HepG2 (cell line): ENCODE data around the gene MRPL58. TPM values are rescaled to one million over a fixed set of nuclear protein-coding genes. Genes with fewer than 3 reads are reported as not detected.

Source experiments
- NFE2L2 ChIP-seq: fragments of 150-350 bp; IDR thresholded peaks from 2 replicates; pipeline ENCODE4 v1.6.1; 2014; ENCODE audit warnings: low read length
- SP1 ChIP-seq, 2 experiments: fragments of 450-650 bp in 1 of 2; sonication (generic) in 1 of 2; formaldehyde crosslinking in 1 of 2; IDR thresholded peaks; 2 replicates each; pipeline versions ENCODE4 v1.4.0 to v1.6.1; 2016 to 2020; ENCODE audit warnings: missing genetic modification reagents in 1 of 2
- TCF12 ChIP-seq, 2 experiments: fragments of 450-650 bp in 1 of 2; sonication (generic) in 1 of 2; formaldehyde crosslinking in 1 of 2; IDR thresholded peaks; 2 replicates each; pipeline versions ENCODE4 v1.6.1 to v1.8.0; 2017 to 2022; ENCODE audit warnings: antibody characterized with exemption in 1 of 2, mild to moderate bottlenecking in 1 of 2, missing genetic modification reagents in 1 of 2, moderate library complexity in 1 of 2
- ZFP36L1 ChIP-seq: sonication (generic); formaldehyde crosslinking; IDR thresholded peaks from 2 replicates; pipeline ENCODE4 v1.8.0; 2022; ENCODE audit warnings: mild to moderate bottlenecking, missing genetic modification reagents, moderate library complexity
- ZNF224 ChIP-seq: sonication (generic); formaldehyde crosslinking; IDR thresholded peaks from 2 replicates; pipeline ENCODE4 v1.5.0; 2020; ENCODE audit warnings: mild to moderate bottlenecking, missing genetic modification reagents
- ZNF441 ChIP-seq: sonication (generic); formaldehyde crosslinking; IDR thresholded peaks from 2 replicates; pipeline ENCODE4 v1.7.0; 2021; ENCODE audit warnings: missing genetic modification reagents, borderline replicate concordance
- ZNF660 ChIP-seq: sonication (generic); formaldehyde crosslinking; IDR thresholded peaks from 2 replicates; pipeline ENCODE4 v1.5.1; 2020; ENCODE audit warnings: mild to moderate bottlenecking, low read depth, missing genetic modification reagents, borderline replicate concordance
- ZNF703 ChIP-seq: sonication (generic); formaldehyde crosslinking; IDR thresholded peaks from 2 replicates; pipeline ENCODE4 v1.5.1; 2020; ENCODE audit warnings: missing genetic modification reagents, mild to moderate bottlenecking, moderate library complexity, borderline replicate concordance
- polyA plus RNA-seq, 8 experiments: library from polyadenylated mRNA; depleted of rRNA in 3 of 8; stranded (reverse) in 7 of 8; unstranded in 1 of 8; fragments of >200 nt; fragmentation: Illumina TruSeq in 4 of 8; extraction: Trizol in 4 of 8; gene quantifications; 2 replicates each; pipeline versions ENCODE4 v1.2.1 to v1.2.3, GENCODE V29; 2011 to 2016; ENCODE audit warnings: low read depth in 4 of 8, missing spikeins in 1 of 8, mixed read lengths in 1 of 8; ENCODE audit not compliant: insufficient read depth in 1 of 8
- total RNA-seq, 5 experiments: library from RNA; depleted of rRNA; stranded (reverse); fragments of >200 nt; fragmentation: Illumina TruSeq; extraction: Trizol; gene quantifications; 2 replicates each; pipeline ENCODE4 v1.2.3, GENCODE V29; 2016; ENCODE audit warnings: low read depth in 1 of 5
- TF ChIP-seq, protein P1 (sequence below): IDR thresholded peaks from 2 replicates; pipeline ENCODE4 v1.6.1; 2016; ENCODE audit warnings: low read depth, missing genetic modification reagents, missing compliant biosample characterization
- TF ChIP-seq, protein P2 (sequence below): sonication (generic); formaldehyde crosslinking; IDR thresholded peaks from 2 replicates; pipeline ENCODE4 v1.4.0; 2020; ENCODE audit warnings: missing genetic modification reagents, borderline replicate concordance
- TF ChIP-seq, protein P3 (sequence below): sonication (generic); formaldehyde crosslinking; IDR thresholded peaks from 2 replicates; pipeline ENCODE4 v1.5.0; 2020; ENCODE audit warnings: mild to moderate bottlenecking, missing genetic modification reagents
- TF ChIP-seq, protein P4 (sequence below): sonication (generic); formaldehyde crosslinking; IDR thresholded peaks from 2 replicates; pipeline ENCODE4 v1.4.0; 2020; ENCODE audit warnings: missing genetic modification reagents

The MRPL58 gene
- total and polyA plus RNA-seq, 2 of the 13 experiments (the other 11 are each of a cell fraction or from before 2014, with no cell fraction given), result 44.9 to 68.9 TPM

DNA sequence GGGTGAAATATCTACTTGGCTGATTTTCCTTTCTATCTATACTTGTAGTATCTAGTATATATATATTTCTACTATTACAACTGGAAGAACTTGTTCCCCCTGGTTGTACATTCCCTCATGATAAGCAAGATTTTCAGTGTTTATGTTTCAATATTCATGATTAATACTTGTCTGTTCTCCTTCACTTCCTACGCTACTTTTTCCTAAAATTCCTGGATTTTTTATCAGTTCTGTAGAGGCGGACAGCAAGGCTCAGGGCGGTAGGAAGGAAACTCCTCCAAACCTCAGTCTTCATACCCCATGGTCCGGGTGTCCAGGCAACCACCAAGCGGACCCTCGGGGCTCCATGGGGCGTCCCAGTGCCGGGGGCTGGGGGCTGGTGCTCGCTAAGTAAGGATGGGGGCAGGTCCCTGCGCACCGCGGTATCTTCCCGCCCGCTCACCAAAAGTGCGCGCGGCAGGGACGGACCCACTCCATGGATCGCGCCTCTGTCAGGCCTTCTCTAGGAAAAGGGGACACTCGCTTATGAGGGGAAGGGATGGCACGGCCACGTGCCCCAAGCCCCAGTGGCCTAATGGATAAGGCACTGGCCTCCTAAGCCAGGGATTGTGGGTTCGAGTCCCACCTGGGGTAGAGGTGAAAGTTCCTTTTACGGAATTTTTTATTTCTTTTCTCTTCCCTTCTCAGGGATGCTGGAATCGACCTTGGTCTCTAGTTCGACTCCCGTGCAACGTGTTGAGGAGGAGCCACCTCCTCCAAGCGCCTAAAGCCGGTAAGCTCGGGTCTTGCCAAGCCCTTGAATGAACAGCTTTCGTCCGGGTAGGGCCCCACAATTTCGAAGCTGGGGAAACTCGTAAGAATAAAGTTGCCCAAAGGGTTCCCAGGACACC lies 21.1 kb downstream of the MRPL58 start (continued):
- TF ChIP-seq, protein P1, sequence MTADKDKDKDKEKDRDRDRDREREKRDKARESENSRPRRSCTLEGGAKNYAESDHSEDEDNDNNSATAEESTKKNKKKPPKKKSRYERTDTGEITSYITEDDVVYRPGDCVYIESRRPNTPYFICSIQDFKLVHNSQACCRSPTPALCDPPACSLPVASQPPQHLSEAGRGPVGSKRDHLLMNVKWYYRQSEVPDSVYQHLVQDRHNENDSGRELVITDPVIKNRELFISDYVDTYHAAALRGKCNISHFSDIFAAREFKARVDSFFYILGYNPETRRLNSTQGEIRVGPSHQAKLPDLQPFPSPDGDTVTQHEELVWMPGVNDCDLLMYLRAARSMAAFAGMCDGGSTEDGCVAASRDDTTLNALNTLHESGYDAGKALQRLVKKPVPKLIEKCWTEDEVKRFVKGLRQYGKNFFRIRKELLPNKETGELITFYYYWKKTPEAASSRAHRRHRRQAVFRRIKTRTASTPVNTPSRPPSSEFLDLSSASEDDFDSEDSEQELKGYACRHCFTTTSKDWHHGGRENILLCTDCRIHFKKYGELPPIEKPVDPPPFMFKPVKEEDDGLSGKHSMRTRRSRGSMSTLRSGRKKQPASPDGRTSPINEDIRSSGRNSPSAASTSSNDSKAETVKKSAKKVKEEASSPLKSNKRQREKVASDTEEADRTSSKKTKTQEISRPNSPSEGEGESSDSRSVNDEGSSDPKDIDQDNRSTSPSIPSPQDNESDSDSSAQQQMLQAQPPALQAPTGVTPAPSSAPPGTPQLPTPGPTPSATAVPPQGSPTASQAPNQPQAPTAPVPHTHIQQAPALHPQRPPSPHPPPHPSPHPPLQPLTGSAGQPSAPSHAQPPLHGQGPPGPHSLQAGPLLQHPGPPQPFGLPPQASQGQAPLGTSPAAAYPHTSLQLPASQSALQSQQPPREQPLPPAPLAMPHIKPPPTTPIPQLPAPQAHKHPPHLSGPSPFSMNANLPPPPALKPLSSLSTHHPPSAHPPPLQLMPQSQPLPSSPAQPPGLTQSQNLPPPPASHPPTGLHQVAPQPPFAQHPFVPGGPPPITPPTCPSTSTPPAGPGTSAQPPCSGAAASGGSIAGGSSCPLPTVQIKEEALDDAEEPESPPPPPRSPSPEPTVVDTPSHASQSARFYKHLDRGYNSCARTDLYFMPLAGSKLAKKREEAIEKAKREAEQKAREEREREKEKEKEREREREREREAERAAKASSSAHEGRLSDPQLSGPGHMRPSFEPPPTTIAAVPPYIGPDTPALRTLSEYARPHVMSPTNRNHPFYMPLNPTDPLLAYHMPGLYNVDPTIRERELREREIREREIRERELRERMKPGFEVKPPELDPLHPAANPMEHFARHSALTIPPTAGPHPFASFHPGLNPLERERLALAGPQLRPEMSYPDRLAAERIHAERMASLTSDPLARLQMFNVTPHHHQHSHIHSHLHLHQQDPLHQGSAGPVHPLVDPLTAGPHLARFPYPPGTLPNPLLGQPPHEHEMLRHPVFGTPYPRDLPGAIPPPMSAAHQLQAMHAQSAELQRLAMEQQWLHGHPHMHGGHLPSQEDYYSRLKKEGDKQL (CRISPR knock-in tag), result no peak
- TF ChIP-seq, protein P2, sequence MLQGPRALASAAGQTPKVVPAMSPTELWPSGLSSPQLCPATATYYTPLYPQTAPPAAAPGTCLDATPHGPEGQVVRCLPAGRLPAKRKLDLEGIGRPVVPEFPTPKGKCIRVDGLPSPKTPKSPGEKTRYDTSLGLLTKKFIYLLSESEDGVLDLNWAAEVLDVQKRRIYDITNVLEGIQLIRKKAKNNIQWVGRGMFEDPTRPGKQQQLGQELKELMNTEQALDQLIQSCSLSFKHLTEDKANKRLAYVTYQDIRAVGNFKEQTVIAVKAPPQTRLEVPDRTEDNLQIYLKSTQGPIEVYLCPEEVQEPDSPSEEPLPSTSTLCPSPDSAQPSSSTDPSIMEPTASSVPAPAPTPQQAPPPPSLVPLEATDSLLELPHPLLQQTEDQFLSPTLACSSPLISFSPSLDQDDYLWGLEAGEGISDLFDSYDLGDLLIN (CRISPR knock-in tag), result no peak; the same call in 1 of the 2 replicates
- TF ChIP-seq SP1 (IDR thresholded peaks at IDR 0.05), result no peak
- TF ChIP-seq SP1 (CRISPR knock-in tag; IDR thresholded peaks at IDR 0.05), result peak; percentile 68; the same call in 1 of the 2 replicates
- TF ChIP-seq ZNF224 (CRISPR knock-in tag), result peak; percentile 53
- TF ChIP-seq ZFP36L1 (CRISPR knock-in tag), result peak; percentile 91; the same call in 1 of the 2 replicates
- TF ChIP-seq ZNF660 (CRISPR knock-in tag), result no peak
- TF ChIP-seq ZNF703 (CRISPR knock-in tag), result 0 out of 2 replicates have a peak, but pooled peaks have one; percentile 25
- TF ChIP-seq TCF12 (IDR thresholded peaks at IDR 0.05), result no peak
- TF ChIP-seq TCF12 (CRISPR knock-in tag; IDR thresholded peaks at IDR 0.05), result no peak
- TF ChIP-seq NFE2L2, result no peak
- TF ChIP-seq, protein P3, sequence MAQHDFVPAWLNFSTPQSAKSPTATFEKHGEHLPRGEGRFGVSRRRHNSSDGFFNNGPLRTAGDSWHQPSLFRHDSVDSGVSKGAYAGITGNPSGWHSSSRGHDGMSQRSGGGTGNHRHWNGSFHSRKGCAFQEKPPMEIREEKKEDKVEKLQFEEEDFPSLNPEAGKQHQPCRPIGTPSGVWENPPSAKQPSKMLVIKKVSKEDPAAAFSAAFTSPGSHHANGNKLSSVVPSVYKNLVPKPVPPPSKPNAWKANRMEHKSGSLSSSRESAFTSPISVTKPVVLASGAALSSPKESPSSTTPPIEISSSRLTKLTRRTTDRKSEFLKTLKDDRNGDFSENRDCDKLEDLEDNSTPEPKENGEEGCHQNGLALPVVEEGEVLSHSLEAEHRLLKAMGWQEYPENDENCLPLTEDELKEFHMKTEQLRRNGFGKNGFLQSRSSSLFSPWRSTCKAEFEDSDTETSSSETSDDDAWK, result no peak
- TF ChIP-seq ZNF441 (CRISPR knock-in tag), result peak; percentile 72; the same call in 1 of the 2 replicates
- TF ChIP-seq, protein P4, sequence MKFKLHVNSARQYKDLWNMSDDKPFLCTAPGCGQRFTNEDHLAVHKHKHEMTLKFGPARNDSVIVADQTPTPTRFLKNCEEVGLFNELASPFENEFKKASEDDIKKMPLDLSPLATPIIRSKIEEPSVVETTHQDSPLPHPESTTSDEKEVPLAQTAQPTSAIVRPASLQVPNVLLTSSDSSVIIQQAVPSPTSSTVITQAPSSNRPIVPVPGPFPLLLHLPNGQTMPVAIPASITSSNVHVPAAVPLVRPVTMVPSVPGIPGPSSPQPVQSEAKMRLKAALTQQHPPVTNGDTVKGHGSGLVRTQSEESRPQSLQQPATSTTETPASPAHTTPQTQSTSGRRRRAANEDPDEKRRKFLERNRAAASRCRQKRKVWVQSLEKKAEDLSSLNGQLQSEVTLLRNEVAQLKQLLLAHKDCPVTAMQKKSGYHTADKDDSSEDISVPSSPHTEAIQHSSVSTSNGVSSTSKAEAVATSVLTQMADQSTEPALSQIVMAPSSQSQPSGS, result peak; percentile 93
